ENCODE results near the gene BICRA. TPM values are rescaled to one million over a fixed set of nuclear protein-coding genes. Genes with fewer than 3 reads are reported as not detected.

The BICRA gene
- polyA plus RNA-seq, 1 of the 3 experiments (the other 2 are of a cell fraction): 1.4 TPM

DNA sequence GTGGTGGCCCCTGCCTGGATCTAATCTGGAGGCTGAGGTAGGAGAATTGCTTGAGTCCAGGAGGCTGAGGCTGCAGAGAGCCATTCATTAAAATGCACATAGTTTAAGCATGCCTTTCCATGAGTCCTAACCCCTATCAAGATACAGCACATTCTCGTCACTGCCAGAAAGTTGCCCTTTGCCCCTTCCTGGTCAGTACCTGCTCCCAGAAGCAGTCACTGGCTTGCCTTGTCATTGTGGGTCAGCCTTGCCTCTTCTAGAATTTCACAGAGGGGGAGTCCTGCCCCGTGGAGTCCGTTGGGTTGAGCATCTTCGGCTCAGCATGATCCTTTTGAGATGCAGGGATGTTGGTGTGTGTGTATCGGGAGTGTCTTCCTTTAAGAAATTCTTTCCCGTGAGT, 10.8 kb downstream of the BICRA start:
- Histone ChIP-seq H3K4me1 (ENCODE audit: control insufficient read depth in 1 of 2, insufficient read depth in 2 of 2, low read depth in 1 of 2, low read length in 1 of 2) (no peaks in the 10 kb centered on the region; a peak in 1 of 4 replicates), H3K9me2 (no peaks in the 10 kb centered on the region), H3K4me2 (no peak overlapping the region), H4K20me1 (ENCODE audit: insufficient read depth) (peaks cover 87% of the 10 kb centered on the region), H3K9me3 (no peaks in the 10 kb centered on the region), H3K4me3 (ENCODE audit: low read depth in 2 of 2, low read length in 1 of 2) (no peak overlapping the region), H3K36me3 (replicated peaks in 1 of 2; ENCODE audit: control insufficient read depth in 1 of 2, insufficient read depth in 2 of 2, low read length in 1 of 2) (peaks cover 4% of the 10 kb centered on the region in 2 experiments), H3K9ac (no peak overlapping the region), H3F3A (replicated peaks; ENCODE audit: insufficient read depth) (no peaks in the 10 kb centered on the region), H3K27ac (ENCODE audit: low read depth in 2 of 2, low read length in 1 of 2) (no peak overlapping the region), H3K79me2 (ENCODE audit: insufficient read depth) (peaks cover 99% of the 10 kb centered on the region), H2AFZ (ENCODE audit: low read depth) (no peak overlapping the region), H3K27me3 (ENCODE audit: insufficient read depth) (no peaks in the 10 kb centered on the region)
- no peak for DNase-seq
- WGBS (ENCODE audit: low lambda C conversion rate): 80% methylated on average over 6 of the region's 6 CpGs
- POLR2A ChIA-PET: no interaction called here
- CTCF ChIA-PET: no interaction called here
- TF ChIP-seq, protein P1, sequence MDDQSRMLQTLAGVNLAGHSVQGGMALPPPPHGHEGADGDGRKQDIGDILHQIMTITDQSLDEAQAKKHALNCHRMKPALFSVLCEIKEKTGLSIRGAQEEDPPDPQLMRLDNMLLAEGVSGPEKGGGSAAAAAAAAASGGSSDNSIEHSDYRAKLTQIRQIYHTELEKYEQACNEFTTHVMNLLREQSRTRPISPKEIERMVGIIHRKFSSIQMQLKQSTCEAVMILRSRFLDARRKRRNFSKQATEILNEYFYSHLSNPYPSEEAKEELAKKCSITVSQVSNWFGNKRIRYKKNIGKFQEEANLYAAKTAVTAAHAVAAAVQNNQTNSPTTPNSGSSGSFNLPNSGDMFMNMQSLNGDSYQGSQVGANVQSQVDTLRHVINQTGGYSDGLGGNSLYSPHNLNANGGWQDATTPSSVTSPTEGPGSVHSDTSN (IDR thresholded peaks at IDR 0.05): no peak
- TF ChIP-seq, protein P2, sequence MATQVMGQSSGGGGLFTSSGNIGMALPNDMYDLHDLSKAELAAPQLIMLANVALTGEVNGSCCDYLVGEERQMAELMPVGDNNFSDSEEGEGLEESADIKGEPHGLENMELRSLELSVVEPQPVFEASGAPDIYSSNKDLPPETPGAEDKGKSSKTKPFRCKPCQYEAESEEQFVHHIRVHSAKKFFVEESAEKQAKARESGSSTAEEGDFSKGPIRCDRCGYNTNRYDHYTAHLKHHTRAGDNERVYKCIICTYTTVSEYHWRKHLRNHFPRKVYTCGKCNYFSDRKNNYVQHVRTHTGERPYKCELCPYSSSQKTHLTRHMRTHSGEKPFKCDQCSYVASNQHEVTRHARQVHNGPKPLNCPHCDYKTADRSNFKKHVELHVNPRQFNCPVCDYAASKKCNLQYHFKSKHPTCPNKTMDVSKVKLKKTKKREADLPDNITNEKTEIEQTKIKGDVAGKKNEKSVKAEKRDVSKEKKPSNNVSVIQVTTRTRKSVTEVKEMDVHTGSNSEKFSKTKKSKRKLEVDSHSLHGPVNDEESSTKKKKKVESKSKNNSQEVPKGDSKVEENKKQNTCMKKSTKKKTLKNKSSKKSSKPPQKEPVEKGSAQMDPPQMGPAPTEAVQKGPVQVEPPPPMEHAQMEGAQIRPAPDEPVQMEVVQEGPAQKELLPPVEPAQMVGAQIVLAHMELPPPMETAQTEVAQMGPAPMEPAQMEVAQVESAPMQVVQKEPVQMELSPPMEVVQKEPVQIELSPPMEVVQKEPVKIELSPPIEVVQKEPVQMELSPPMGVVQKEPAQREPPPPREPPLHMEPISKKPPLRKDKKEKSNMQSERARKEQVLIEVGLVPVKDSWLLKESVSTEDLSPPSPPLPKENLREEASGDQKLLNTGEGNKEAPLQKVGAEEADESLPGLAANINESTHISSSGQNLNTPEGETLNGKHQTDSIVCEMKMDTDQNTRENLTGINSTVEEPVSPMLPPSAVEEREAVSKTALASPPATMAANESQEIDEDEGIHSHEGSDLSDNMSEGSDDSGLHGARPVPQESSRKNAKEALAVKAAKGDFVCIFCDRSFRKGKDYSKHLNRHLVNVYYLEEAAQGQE (IDR thresholded peaks at IDR 0.05; ENCODE audit: low read depth, low read length): no peak
- TF ChIP-seq, protein P3, sequence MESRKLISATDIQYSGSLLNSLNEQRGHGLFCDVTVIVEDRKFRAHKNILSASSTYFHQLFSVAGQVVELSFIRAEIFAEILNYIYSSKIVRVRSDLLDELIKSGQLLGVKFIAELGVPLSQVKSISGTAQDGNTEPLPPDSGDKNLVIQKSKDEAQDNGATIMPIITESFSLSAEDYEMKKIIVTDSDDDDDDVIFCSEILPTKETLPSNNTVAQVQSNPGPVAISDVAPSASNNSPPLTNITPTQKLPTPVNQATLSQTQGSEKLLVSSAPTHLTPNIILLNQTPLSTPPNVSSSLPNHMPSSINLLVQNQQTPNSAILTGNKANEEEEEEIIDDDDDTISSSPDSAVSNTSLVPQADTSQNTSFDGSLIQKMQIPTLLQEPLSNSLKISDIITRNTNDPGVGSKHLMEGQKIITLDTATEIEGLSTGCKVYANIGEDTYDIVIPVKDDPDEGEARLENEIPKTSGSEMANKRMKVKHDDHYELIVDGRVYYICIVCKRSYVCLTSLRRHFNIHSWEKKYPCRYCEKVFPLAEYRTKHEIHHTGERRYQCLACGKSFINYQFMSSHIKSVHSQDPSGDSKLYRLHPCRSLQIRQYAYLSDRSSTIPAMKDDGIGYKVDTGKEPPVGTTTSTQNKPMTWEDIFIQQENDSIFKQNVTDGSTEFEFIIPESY (IDR thresholded peaks at IDR 0.05; ENCODE audit: borderline replicate concordance, low read depth): no peak
- TF ChIP-seq TEAD4 (IDR thresholded peaks at IDR 0.05; ENCODE audit: borderline replicate concordance, insufficient read depth) (no peak), TAF1 (IDR thresholded peaks at IDR 0.05; ENCODE audit: borderline replicate concordance, low read depth, low read length) (no peak), GATA2 (CRISPR knock-in tag; IDR thresholded peaks at IDR 0.05) (no peak), EP300 (IDR thresholded peaks at IDR 0.05; ENCODE audit: borderline replicate concordance in 1 of 2, low read depth in 1 of 2, low read length in 1 of 2) (no peak), YY1 (IDR thresholded peaks at IDR 0.05; ENCODE audit: low read depth) (no peak), TCF12 (IDR thresholded peaks at IDR 0.05) (no peak), SMC3 (IDR thresholded peaks at IDR 0.05; ENCODE audit: low read depth, low read length) (no peak), POLR2AphosphoS5 (IDR thresholded peaks at IDR 0.05; ENCODE audit: low read depth, low read length) (no peak), EZH2phosphoT487 (IDR thresholded peaks at IDR 0.05; ENCODE audit: borderline replicate concordance, low read depth) (no peak), ELF1 (IDR thresholded peaks at IDR 0.05) (no peak)
- TF ChIP-seq, protein P4, sequence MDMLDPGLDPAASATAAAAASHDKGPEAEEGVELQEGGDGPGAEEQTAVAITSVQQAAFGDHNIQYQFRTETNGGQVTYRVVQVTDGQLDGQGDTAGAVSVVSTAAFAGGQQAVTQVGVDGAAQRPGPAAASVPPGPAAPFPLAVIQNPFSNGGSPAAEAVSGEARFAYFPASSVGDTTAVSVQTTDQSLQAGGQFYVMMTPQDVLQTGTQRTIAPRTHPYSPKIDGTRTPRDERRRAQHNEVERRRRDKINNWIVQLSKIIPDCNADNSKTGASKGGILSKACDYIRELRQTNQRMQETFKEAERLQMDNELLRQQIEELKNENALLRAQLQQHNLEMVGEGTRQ (IDR thresholded peaks at IDR 0.05; ENCODE audit: borderline replicate concordance, low read depth, low read length): no peak

Data from SK-N-SH (cell line).